Mesendoderm (in vitro differentiated cells): ENCODE results near the gene TBCD.

Experiments used
- DNase-seq: peaks from one replicate; pipeline ENCODE4 v3.0.0; 2013
- H2AK5ac ChIP-seq: 2 replicates; pipeline ENCODE4 v1.6.1; 2013; ENCODE audit warnings: low read length, inconsistent platforms
- H2BK120ac ChIP-seq: 2 replicates; pipeline ENCODE4 v1.6.1; 2013; ENCODE audit warnings: low read depth, mild to moderate bottlenecking, low read length, moderate library complexity, mixed read lengths
- H2BK15ac ChIP-seq: replicated peaks from 2 replicates; pipeline ENCODE4 v1.6.1; 2013; ENCODE audit warnings: low read depth, mild to moderate bottlenecking, moderate library complexity
- H2BK5ac ChIP-seq: 2 replicates; pipeline ENCODE4 v1.6.1; 2013; ENCODE audit warnings: low read length, inconsistent platforms
- H3K18ac ChIP-seq: 2 replicates; pipeline ENCODE4 v1.6.1; 2013; ENCODE audit warnings: mild to moderate bottlenecking, low read length, mixed read lengths
- H3K23ac ChIP-seq: one replicate; pipeline ENCODE4 v1.6.1; 2013; ENCODE audit warnings: low read length
- H3K27ac ChIP-seq: 2 replicates; pipeline ENCODE4 v1.5.1; 2013; ENCODE audit warnings: low read depth, mild to moderate bottlenecking, inconsistent platforms, low read length, moderate library complexity
- H3K27me3 ChIP-seq: 2 replicates; pipeline ENCODE4 v1.6.1; 2013; ENCODE audit warnings: low read length, control low read depth, mild to moderate bottlenecking, inconsistent platforms; ENCODE audit not compliant: insufficient read depth, poor library complexity
- H3K36me3 ChIP-seq: 2 replicates; pipeline ENCODE4 v1.6.1; 2013; ENCODE audit warnings: low read length, inconsistent platforms; ENCODE audit not compliant: control insufficient read depth, insufficient read depth
- H3K4ac ChIP-seq: one replicate; pipeline ENCODE4 v1.6.1; 2013; ENCODE audit warnings: low read depth, mild to moderate bottlenecking, low read length, moderate library complexity
- H3K4me1 ChIP-seq: 2 replicates; pipeline ENCODE4 v1.6.1; 2013; ENCODE audit warnings: low read depth, low read length, inconsistent platforms; ENCODE audit not compliant: control insufficient read depth
- H3K4me2 ChIP-seq: 2 replicates; pipeline ENCODE4 v1.6.1; 2013; ENCODE audit warnings: low read length
- H3K4me3 ChIP-seq: 2 replicates; pipeline ENCODE4 v1.5.1; 2013; ENCODE audit warnings: mild to moderate bottlenecking, low read length
- H3K56ac ChIP-seq: one replicate; pipeline ENCODE4 v1.6.1; 2013; ENCODE audit warnings: low read length
- H3K79me1 ChIP-seq: 2 replicates; pipeline ENCODE4 v1.6.1; 2013; ENCODE audit warnings: low read length, inconsistent platforms
- H3K79me2 ChIP-seq: 2 replicates; pipeline ENCODE4 v1.6.1; 2013; ENCODE audit warnings: mild to moderate bottlenecking, low read length; ENCODE audit not compliant: control insufficient read depth, insufficient read depth
- H3K9ac ChIP-seq: 2 replicates; pipeline ENCODE4 v1.6.1; 2013; ENCODE audit warnings: low read length, inconsistent platforms
- H4K5ac ChIP-seq: one replicate; pipeline ENCODE4 v1.6.1; 2013; ENCODE audit warnings: low read length
- H4K8ac ChIP-seq: one replicate; pipeline ENCODE4 v1.6.1; 2013; ENCODE audit warnings: low read depth, mild to moderate bottlenecking, control low read depth, low read length, moderate library complexity
- WGBS: extraction: QIAGEN DNeasy Blood & Tissue Kit; methylation state at CpG from one replicate; pipeline ENCODE4 v1.1.7; 2013; ENCODE audit warnings: low lambda C conversion rate, missing lambda C conversion rate; ENCODE audit not compliant: insufficient coverage; ENCODE audit errors: extremely low coverage; 5-methylcytosine and 5-hydroxymethylcytosine counted together

The TBCD gene

GRCh38 chr17:82894389-82894788, 142.5 kb downstream of the TBCD start:
- Histone ChIP-seq H3K36me3 (no peaks in the 10 kb centered on the region), H3K18ac (no peak overlapping the region), H3K4me2 (no peak overlapping the region), H3K23ac (no peak overlapping the region), H3K27ac (no peak overlapping the region), H3K4me3 (no peak overlapping the region), H3K79me2 (no peaks in the 10 kb centered on the region), H4K5ac (no peak overlapping the region), H3K4me1 (no peaks in the 10 kb centered on the region), H3K9ac (no peak overlapping the region), H3K4ac (no peak overlapping the region), H4K8ac (no peak overlapping the region), H2BK15ac (no peak overlapping the region), H3K56ac (no peak overlapping the region), H2BK120ac (no peak overlapping the region), H2BK5ac (no peak overlapping the region), H3K27me3 (no peaks in the 10 kb centered on the region), H3K79me1 (peaks cover 2% of the 10 kb centered on the region), H2AK5ac (no peak overlapping the region)
- no peak for DNase-seq
- no CpG with 5 or more reads among the region's 7 CpGs for WGBS

GRCh38 chr17:82895087-82895486, 143.2 kb downstream of the TBCD start:
- Histone ChIP-seq H2BK120ac (no peak overlapping the region), H2BK15ac (no peak overlapping the region), H3K79me1 (peaks cover 2% of the 10 kb centered on the region), H3K18ac (no peak overlapping the region), H3K27ac (no peak overlapping the region), H3K4me3 (no peak overlapping the region), H3K56ac (no peak overlapping the region), H3K4me2 (no peak overlapping the region), H3K27me3 (no peaks in the 10 kb centered on the region), H3K9ac (no peak overlapping the region), H2AK5ac (no peak overlapping the region), H3K79me2 (no peaks in the 10 kb centered on the region), H3K23ac (no peak overlapping the region), H4K8ac (no peak overlapping the region), H2BK5ac (no peak overlapping the region), H4K5ac (no peak overlapping the region), H3K36me3 (no peaks in the 10 kb centered on the region), H3K4ac (no peak overlapping the region), H3K4me1 (no peaks in the 10 kb centered on the region)
- no peak for DNase-seq
- no CpG with 5 or more reads among the region's 12 CpGs for WGBS

GRCh38 chr17:82896071-82897000, 144.5 kb downstream of the TBCD start:
- H3K18ac ChIP-seq = no peak overlapping the region
- no peak overlapping the region for H3K4me2 ChIP-seq
- no peaks in the 10 kb centered on the region for H3K27me3 ChIP-seq
- no peaks in the 10 kb centered on the region for H3K4me1 ChIP-seq
- no peak for DNase-seq
- H3K27ac ChIP-seq = no peak overlapping the region
- no peak overlapping the region for H2BK120ac ChIP-seq
- H2BK5ac ChIP-seq = no peak overlapping the region
- no peak overlapping the region for H4K5ac ChIP-seq
- no CpG with 5 or more reads among the region's 29 CpGs for WGBS
- no peak overlapping the region for H3K23ac ChIP-seq
- H3K4ac ChIP-seq = no peak overlapping the region
- no peak overlapping the region for H2AK5ac ChIP-seq
- no peaks in the 10 kb centered on the region for H3K36me3 ChIP-seq
- no peak overlapping the region for H3K56ac ChIP-seq
- no peak overlapping the region for H3K4me3 ChIP-seq
- H3K9ac ChIP-seq = no peak overlapping the region
- no peak overlapping the region for H4K8ac ChIP-seq
- H2BK15ac ChIP-seq = no peak overlapping the region
- H3K79me2 ChIP-seq = no peaks in the 10 kb centered on the region
- peaks cover 5% of the 10 kb centered on the region for H3K79me1 ChIP-seq

- peaks cover 5% of the 10 kb centered on the region for H3K79me1 ChIP-seq
- WGBS = no CpG with 5 or more reads among the region's 24 CpGs
- no peak overlapping the region for H4K8ac ChIP-seq
- DNase-seq = no peak
- H3K23ac ChIP-seq = no peak overlapping the region
- no peak overlapping the region for H2BK120ac ChIP-seq
- H3K18ac ChIP-seq = no peak overlapping the region
- H2BK15ac ChIP-seq = no peak overlapping the region
- H3K4me1 ChIP-seq = no peaks in the 10 kb centered on the region
- H3K4me2 ChIP-seq = no peak overlapping the region
- H3K9ac ChIP-seq = no peak overlapping the region
- H4K5ac ChIP-seq = no peak overlapping the region
- no peak overlapping the region for H3K56ac ChIP-seq
- no peaks in the 10 kb centered on the region for H3K27me3 ChIP-seq
- H3K27ac ChIP-seq = no peak overlapping the region
- H3K36me3 ChIP-seq = no peaks in the 10 kb centered on the region
- H2AK5ac ChIP-seq = no peak overlapping the region
- no peaks in the 10 kb centered on the region for H3K79me2 ChIP-seq
- no peak overlapping the region for H2BK5ac ChIP-seq
- no peak overlapping the region for H3K4ac ChIP-seq
- H3K4me3 ChIP-seq = no peak overlapping the region
Measured at GRCh38 chr17:82897514-82898249, 145.8 kb downstream of the TBCD start.

GRCh38 chr17:82898976-82899514, 147.2 kb downstream of the TBCD start:
- H3K79me1 ChIP-seq = peaks cover 5% of the 10 kb centered on the region
- no peak overlapping the region for H4K5ac ChIP-seq
- WGBS = no CpG with 5 or more reads among the region's 53 CpGs
- no peak overlapping the region for H2BK120ac ChIP-seq
- H3K9ac ChIP-seq = no peak overlapping the region
- no peak overlapping the region for H3K56ac ChIP-seq
- no peak overlapping the region for H3K18ac ChIP-seq
- H3K27ac ChIP-seq = no peak overlapping the region
- no peaks in the 10 kb centered on the region for H3K27me3 ChIP-seq
- no peak overlapping the region for H4K8ac ChIP-seq
- no peak for DNase-seq
- H3K79me2 ChIP-seq = no peaks in the 10 kb centered on the region
- no peak overlapping the region for H2BK5ac ChIP-seq
- no peak overlapping the region for H3K4me3 ChIP-seq
- no peak overlapping the region for H3K4ac ChIP-seq
- no peaks in the 10 kb centered on the region for H3K36me3 ChIP-seq
- no peak overlapping the region for H2BK15ac ChIP-seq
- H3K23ac ChIP-seq = no peak overlapping the region
- no peaks in the 10 kb centered on the region for H3K4me1 ChIP-seq
- H2AK5ac ChIP-seq = no peak overlapping the region
- H3K4me2 ChIP-seq = no peak overlapping the region
